Smooth muscle cell (in vitro differentiated cells): ENCODE data around the gene COX10. TPM values are rescaled to one million over a fixed set of nuclear protein-coding genes. Genes with fewer than 3 reads are reported as not detected.
"Not testable (repeated sequence)": the region's sequence is repeated elsewhere in the genome, so short reads cannot be mapped to it uniquely, and the experiment has no call there.

ENCODE experiments used
- DNase-seq: peaks from one replicate; lab custom pipeline; 2025; ENCODE audit not compliant: unreplicated experiment; lab: John Stamatoyannopoulos, UW
- H2AFZ ChIP-seq: fragments of 200-600 bp; sonication (generic); 2 replicates; pipeline ENCODE4 v1.6.0; 2016; ENCODE audit warnings: antibody characterized with exemption, low read depth, mild to moderate bottlenecking
- H3F3A ChIP-seq: fragments of 200-600 bp; sonication (generic); 2 replicates; pipeline ENCODE4 v1.6.0; 2017; ENCODE audit warnings: antibody characterized with exemption, low read depth
- H3K27ac ChIP-seq: fragments of 200-600 bp; sonication (generic); 2 replicates; pipeline ENCODE4 v1.5.1; 2016; ENCODE audit warnings: low read depth, mild to moderate bottlenecking
- H3K27me3 ChIP-seq: fragments of 200-600 bp; sonication (generic); 2 replicates; pipeline ENCODE4 v1.6.1; 2016; ENCODE audit warnings: low read depth, mild to moderate bottlenecking
- H3K36me3 ChIP-seq: fragments of 200-600 bp; sonication (generic); 2 replicates; pipeline ENCODE4 v1.5.1; 2016; ENCODE audit warnings: low read depth
- H3K4me1 ChIP-seq: fragments of 200-600 bp; sonication (generic); 2 replicates; pipeline ENCODE4 v1.5.1; 2016; ENCODE audit warnings: low read depth
- H3K4me2 ChIP-seq: fragments of 200-600 bp; sonication (generic); 2 replicates; pipeline ENCODE4 v1.6.0; 2016; ENCODE audit warnings: mild to moderate bottlenecking
- H3K4me3 ChIP-seq: fragments of 200-600 bp; sonication (generic); 2 replicates; pipeline ENCODE4 v1.5.1; 2016; ENCODE audit warnings: mild to moderate bottlenecking
- H3K79me2 ChIP-seq: fragments of 200-600 bp; sonication (generic); 2 replicates; pipeline ENCODE4 v1.6.0; 2016; ENCODE audit warnings: low read depth, mild to moderate bottlenecking
- H3K9ac ChIP-seq: fragments of 200-600 bp; sonication (generic); 2 replicates; pipeline ENCODE4 v1.6.0; 2016; ENCODE audit warnings: low read depth
- H3K9me3 ChIP-seq: fragments of 200-600 bp; sonication (generic); replicated peaks from 2 replicates; pipeline ENCODE4 v1.5.1; 2016; ENCODE audit warnings: low read depth
- H4K20me1 ChIP-seq: fragments of 200-600 bp; sonication (generic); 2 replicates; pipeline ENCODE4 v1.6.0; 2016; ENCODE audit warnings: low read depth
- WGBS: methylation state at CpG from one replicate; pipeline ENCODE4 v1.1.7; 2016; ENCODE audit warnings: low lambda C conversion rate; 5-methylcytosine and 5-hydroxymethylcytosine counted together
- polyA plus RNA-seq: library from polyadenylated mRNA; unstranded; fragments of >200 nt; fragmentation: Nextera tagmentation; extraction: Ambion mirVana; gene quantifications from 2 replicates; pipeline ENCODE4 v1.2.1, GENCODE V29; 2016
- total RNA-seq: library from RNA; depleted of rRNA; stranded (reverse); fragments of >200 nt; gene quantifications from 2 replicates; pipeline ENCODE4 v1.2.3, GENCODE V29; 2014
- TF ChIP-seq, protein P1 (sequence below): fragments of 200-600 bp; sonication (generic); IDR thresholded peaks from 2 replicates; pipeline ENCODE4 v1.5.1; 2017; ENCODE audit warnings: borderline replicate concordance, mild to moderate bottlenecking, antibody characterized with exemption; ENCODE audit not compliant: insufficient read depth, poor library complexity, severe bottlenecking

The COX10 gene
- total and polyA plus RNA-seq, 2 experiments from 2014 or later: 15.1 to 18.4 TPM

DNA sequence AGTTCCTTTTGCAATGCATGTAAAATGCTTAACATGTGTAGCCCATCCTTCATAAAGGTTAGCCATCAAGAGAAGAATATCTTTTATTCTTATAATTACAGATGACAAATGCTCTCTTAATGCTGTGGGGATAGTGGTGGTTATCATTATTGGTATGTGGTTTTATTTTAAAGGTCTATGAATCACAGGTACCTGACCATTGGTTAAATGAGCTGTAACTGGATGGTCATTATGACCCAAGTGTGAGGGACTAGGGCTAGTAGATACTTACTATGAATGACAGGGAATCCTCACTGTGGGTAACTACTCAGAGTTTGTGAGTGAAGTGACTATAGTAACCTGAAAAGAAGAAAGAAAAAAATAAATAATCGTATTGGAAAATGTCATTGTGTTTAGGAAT lies 88.5 kb downstream of the COX10 start:
- H3K27ac ChIP-seq: no peak overlapping the region
- no peaks in the 10 kb centered on the region for H4K20me1 ChIP-seq
- DNase-seq: no peak
- no peaks in the 10 kb centered on the region for H3K36me3 ChIP-seq
- no peaks in the 10 kb centered on the region for H3K27me3 ChIP-seq
- no peaks in the 10 kb centered on the region for H3F3A ChIP-seq
- no peak overlapping the region for H3K9ac ChIP-seq
- H2AFZ ChIP-seq: no peak overlapping the region
- no peaks in the 10 kb centered on the region for H3K9me3 ChIP-seq
- H3K4me2 ChIP-seq: no peak overlapping the region
- TF ChIP-seq, protein P1, sequence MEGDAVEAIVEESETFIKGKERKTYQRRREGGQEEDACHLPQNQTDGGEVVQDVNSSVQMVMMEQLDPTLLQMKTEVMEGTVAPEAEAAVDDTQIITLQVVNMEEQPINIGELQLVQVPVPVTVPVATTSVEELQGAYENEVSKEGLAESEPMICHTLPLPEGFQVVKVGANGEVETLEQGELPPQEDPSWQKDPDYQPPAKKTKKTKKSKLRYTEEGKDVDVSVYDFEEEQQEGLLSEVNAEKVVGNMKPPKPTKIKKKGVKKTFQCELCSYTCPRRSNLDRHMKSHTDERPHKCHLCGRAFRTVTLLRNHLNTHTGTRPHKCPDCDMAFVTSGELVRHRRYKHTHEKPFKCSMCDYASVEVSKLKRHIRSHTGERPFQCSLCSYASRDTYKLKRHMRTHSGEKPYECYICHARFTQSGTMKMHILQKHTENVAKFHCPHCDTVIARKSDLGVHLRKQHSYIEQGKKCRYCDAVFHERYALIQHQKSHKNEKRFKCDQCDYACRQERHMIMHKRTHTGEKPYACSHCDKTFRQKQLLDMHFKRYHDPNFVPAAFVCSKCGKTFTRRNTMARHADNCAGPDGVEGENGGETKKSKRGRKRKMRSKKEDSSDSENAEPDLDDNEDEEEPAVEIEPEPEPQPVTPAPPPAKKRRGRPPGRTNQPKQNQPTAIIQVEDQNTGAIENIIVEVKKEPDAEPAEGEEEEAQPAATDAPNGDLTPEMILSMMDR: no peak
- peaks cover 4% of the 10 kb centered on the region for H3K4me1 ChIP-seq
- 96% methylated on average over 1 of the region's 1 CpG for WGBS
- H3K4me3 ChIP-seq: no peak overlapping the region
- no peaks in the 10 kb centered on the region for H3K79me2 ChIP-seq

DNA sequence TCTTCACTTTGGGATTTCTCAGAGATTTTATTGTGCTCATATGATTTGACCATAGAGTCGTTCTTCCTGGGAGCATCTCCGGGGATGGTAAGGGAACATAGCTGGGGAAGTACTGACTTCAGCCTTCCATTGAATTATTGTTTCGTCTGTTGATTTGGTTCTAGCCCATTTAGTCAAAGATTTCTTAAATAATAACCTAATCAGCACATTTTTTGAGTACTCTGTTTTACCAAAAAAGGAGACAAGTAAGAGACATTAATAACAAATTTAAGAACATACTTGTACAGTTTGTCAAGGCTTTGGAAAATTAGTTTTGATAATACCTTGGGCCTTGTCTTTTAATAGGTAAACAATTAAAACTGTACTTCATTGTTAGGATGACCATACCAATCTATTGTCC lies 89.4 kb downstream of the COX10 start:
- no peak overlapping the region for H3K4me2 ChIP-seq
- no peaks in the 10 kb centered on the region for H3F3A ChIP-seq
- H3K4me3 ChIP-seq: no peak overlapping the region
- DNase-seq: no peak
- TF ChIP-seq, protein P1: no peak
- H3K36me3 ChIP-seq: no peaks in the 10 kb centered on the region
- H3K4me1 ChIP-seq: peaks cover 4% of the 10 kb centered on the region
- H3K79me2 ChIP-seq: no peaks in the 10 kb centered on the region
- no peak overlapping the region for H2AFZ ChIP-seq
- H3K27me3 ChIP-seq: no peaks in the 10 kb centered on the region
- H3K9me3 ChIP-seq: no peaks in the 10 kb centered on the region
- no peaks in the 10 kb centered on the region for H4K20me1 ChIP-seq
- no peak overlapping the region for H3K27ac ChIP-seq
- no peak overlapping the region for H3K9ac ChIP-seq
- WGBS: over 99% methylated on average over 3 of the region's 3 CpGs

DNA sequence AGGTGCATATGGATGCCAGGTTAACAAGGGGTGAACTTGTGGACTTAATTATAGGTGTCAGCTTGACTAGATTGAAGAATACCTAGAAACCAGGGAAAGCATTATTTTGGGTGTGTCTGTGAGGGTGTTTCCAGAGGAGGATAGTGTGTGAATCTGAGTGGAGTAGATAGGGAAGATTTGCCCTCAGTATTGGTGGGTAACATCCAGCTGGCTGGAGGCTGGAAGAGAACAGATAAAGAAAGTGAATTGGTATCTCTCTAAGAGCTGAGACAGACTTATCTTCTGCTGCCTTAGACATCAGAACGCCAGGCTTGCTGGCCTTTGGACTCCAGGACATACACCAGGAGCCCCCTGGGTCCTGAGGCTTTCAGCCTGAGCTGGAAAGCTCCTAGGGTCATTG lies 92.1 kb downstream of the COX10 start:
- Histone ChIP-seq H3F3A (no peaks in the 10 kb centered on the region), H2AFZ (no peak overlapping the region), H3K79me2 (no peaks in the 10 kb centered on the region), H3K27me3 (no peaks in the 10 kb centered on the region), H4K20me1 (peaks cover 3% of the 10 kb centered on the region), H3K4me3 (no peak overlapping the region), H3K27ac (no peak overlapping the region), H3K36me3 (no peaks in the 10 kb centered on the region), H3K4me2 (no peak overlapping the region), H3K4me1 (peaks cover 4% of the 10 kb centered on the region), H3K9me3 (no peaks in the 10 kb centered on the region), H3K9ac (no peak overlapping the region)
- TF ChIP-seq, protein P1: no peak
- 53% methylated on average over 1 of the region's 1 CpG for WGBS
- no peak for DNase-seq

DNA sequence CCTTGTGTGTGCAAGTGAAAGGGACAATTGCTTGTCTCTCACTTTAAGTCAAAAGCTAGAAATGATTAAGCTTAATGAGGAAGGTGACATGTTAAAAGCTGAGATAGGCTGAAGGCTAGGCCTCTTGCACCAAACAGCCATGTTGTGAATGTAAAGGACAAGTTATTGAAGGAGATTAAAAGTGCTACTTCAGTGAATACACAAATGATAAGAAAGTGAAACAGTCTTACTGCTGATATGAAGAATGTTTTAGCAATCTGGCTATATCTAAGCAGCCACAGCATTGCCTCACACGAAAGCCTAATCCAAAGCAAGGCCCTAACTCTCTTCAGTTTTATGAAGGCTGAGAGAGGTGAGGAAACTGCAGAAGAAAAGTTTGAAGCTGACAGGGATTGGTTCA lies 96.3 kb downstream of the COX10 start:
- WGBS: 28% methylated on average over 1 of the region's 1 CpG
- Histone ChIP-seq H2AFZ (no peak overlapping the region), H3K36me3 (no peaks in the 10 kb centered on the region), H3K27me3 (no peaks in the 10 kb centered on the region), H3K27ac (no peak overlapping the region), H3F3A (no peaks in the 10 kb centered on the region), H3K9me3 (peaks cover 15% of the 10 kb centered on the region), H3K9ac (no peak overlapping the region), H4K20me1 (peaks cover 3% of the 10 kb centered on the region), H3K4me3 (no peak overlapping the region), H3K4me2 (no peak overlapping the region), H3K4me1 (no peaks in the 10 kb centered on the region), H3K79me2 (no peaks in the 10 kb centered on the region)
- DNase-seq: no peak
- TF ChIP-seq, protein P1: no peak

DNA sequence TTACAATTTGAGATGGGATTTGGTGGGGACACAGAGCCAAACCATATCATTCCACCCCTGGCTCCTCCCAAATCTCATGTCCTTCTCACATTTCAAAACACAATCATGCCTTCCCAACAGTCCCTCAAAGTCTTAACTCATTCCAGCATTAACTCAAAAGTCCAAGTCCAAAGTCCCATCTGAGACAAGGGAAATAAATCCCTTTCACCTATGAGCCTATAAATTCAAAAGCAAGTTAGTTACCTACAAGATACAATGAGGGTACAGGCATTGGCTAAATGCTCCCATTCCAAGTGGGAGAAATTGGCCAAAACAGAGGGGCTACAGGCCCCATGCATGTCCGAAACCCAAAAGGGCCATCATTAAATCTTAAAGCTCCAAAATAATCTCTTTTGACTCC lies 98.5 kb downstream of the COX10 start:
- DNase-seq: not testable (repeated sequence)
- H3K9me3 ChIP-seq: peaks cover 15% of the 10 kb centered on the region
- WGBS: 100% methylated on average over 1 of the region's 1 CpG

More for the DNA sequence above, 98.5 kb downstream of the COX10 start:
- not testable (repeated sequence) for H3K4me2 ChIP-seq, H3K27ac ChIP-seq, H4K20me1 ChIP-seq, H3K36me3 ChIP-seq, H3K79me2 ChIP-seq, H3K27me3 ChIP-seq, H2AFZ ChIP-seq, H3K4me3 ChIP-seq, H3F3A ChIP-seq, H3K4me1 ChIP-seq, H3K9ac ChIP-seq
